Natural killer cell (primary cell): Measurements from ENCODE around the gene SHB. TPM values are rescaled to one million over a fixed set of nuclear protein-coding genes. Genes with fewer than 3 reads are reported as not detected.

Experiments
- ATAC-seq, 3 donors: fragments of 150-1000 bp in 2 of 3; fragments of 200-7000 bp in 1 of 3; cut with Tn5 transposase; 1 replicate in 1 of 3; 2 replicates in 2 of 3; pipeline ENCODE4 v1.10.0; 2021; ENCODE audit warnings: mild to moderate bottlenecking in 2 of 3, moderate library complexity in 2 of 3
- DNase-seq, 2 donors: peaks; one replicate each; pipeline versions ENCODE4 v3.0.0 to v3.0.0-alpha.2; 2013 to 2021; ENCODE audit warnings: mixed read lengths in 1 of 2
- H3K27ac ChIP-seq: one replicate; pipeline ENCODE4 v1.5.1; 2013; ENCODE audit warnings: mild to moderate bottlenecking, low read length
- H3K27me3 ChIP-seq: one replicate; pipeline ENCODE4 v1.6.1; 2013; ENCODE audit warnings: low read length; ENCODE audit not compliant: control insufficient read depth, insufficient read depth
- H3K36me3 ChIP-seq: one replicate; pipeline ENCODE4 v1.6.1; 2013; ENCODE audit warnings: low read length; ENCODE audit not compliant: control insufficient read depth, insufficient read depth
- H3K4me1 ChIP-seq: one replicate; pipeline ENCODE4 v1.6.1; 2013; ENCODE audit warnings: low read length; ENCODE audit not compliant: control insufficient read depth, insufficient read depth
- H3K4me3 ChIP-seq: one replicate; pipeline ENCODE4 v1.5.1; 2013; ENCODE audit warnings: low read length
- H3K9me3 ChIP-seq: one replicate; pipeline ENCODE4 v1.6.1; 2013; ENCODE audit warnings: low read length; ENCODE audit not compliant: control insufficient read depth, insufficient read depth
- H3K27ac Mint-ChIP-seq, 2 donors: one replicate each; pipeline ENCODE4 v1.8.0; 2022; ENCODE audit warnings: mild to moderate bottlenecking in 2 of 2, mixed read lengths in 2 of 2, moderate library complexity in 1 of 2
- H3K27me3 Mint-ChIP-seq, 2 donors: one replicate each; pipeline ENCODE4 v1.8.0; 2022; ENCODE audit warnings: low read depth in 2 of 2, mixed read lengths in 2 of 2
- H3K36me3 Mint-ChIP-seq: one replicate; pipeline ENCODE4 v1.8.0; 2022; ENCODE audit warnings: mixed read lengths
- H3K4me1 Mint-ChIP-seq, 2 donors: one replicate each; pipeline ENCODE4 v1.8.0; 2022; ENCODE audit warnings: mixed read lengths in 2 of 2
- H3K4me3 Mint-ChIP-seq: one replicate; pipeline ENCODE4 v1.8.0; 2022; ENCODE audit warnings: mild to moderate bottlenecking, moderate library complexity, mixed read lengths
- H3K9me3 Mint-ChIP-seq, 2 donors: one replicate each; pipeline ENCODE4 v1.8.0; 2022; ENCODE audit warnings: mixed read lengths in 2 of 2
- WGBS: methylation state at CpG from one replicate; pipeline ENCODE4 v1.1.7; 2013; ENCODE audit warnings: missing lambda C conversion rate; ENCODE audit not compliant: insufficient coverage; 5-methylcytosine and 5-hydroxymethylcytosine counted together
- intact Hi-C: fragments of 100-400 bp; cut with micrococcal nuclease; formaldehyde crosslinking; loops from one replicate; pipeline ENCODE4 v1.14.2; 2022
- total RNA-seq, 4 donors: library from RNA; stranded (reverse); fragments of 120-200 nt in 1 of 4; gene quantifications; one replicate each; pipeline versions ENCODE4 v1.2.3 to v1.2.4, GENCODE V29; 2013 to 2022
- TF ChIP-seq, protein P1 (sequence below): fragments of 200-600 bp; IDR thresholded peaks from one replicate; pipeline ENCODE4 v1.8.0; 2022; ENCODE audit warnings: antibody characterized with exemption

Gene SHB
- total RNA-seq, 3 donors from 2014 or later (not counting 1 experiment from before 2014, with no cell fraction given): 2.7 to 7.1 (median 2.9) TPM

DNA sequence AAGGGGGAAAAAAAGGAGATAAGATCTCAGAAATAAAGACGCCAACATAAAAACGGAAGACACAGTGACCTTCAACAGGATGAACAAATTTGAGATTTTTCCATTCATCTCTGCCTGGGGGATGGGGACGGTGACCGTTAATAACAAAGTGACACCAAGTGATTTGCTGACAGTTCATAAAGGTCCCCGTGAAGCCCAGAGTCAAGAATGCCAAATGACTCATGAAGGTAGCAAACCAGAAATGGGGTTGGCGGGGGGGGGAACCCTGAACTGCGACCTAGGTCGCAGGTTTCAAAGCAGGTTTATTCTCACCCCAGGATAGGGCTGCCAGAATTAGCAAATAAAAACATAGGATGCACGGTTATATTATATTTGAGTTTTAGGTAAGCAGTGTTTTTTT is 21.1 kb upstream of the SHB start:
- Mint-ChIP-seq H3K36me3 (no peaks in the 10 kb centered on the region), H3K9me3 (no peaks in the 10 kb centered on the region), H3K27ac (no peak overlapping the region), H3K27me3 (peaks cover 13 to 27% of the 10 kb centered on the region in 2 donors), H3K4me3 (no peak overlapping the region), H3K4me1 (peaks cover 5 to 6% of the 10 kb centered on the region in 2 donors)
- DNase-seq (no peak), ATAC-seq (no peak)
- Histone ChIP-seq H3K4me1 (no peaks in the 10 kb centered on the region), H3K36me3 (no peaks in the 10 kb centered on the region), H3K27me3 (no peaks in the 10 kb centered on the region), H3K4me3 (no peak overlapping the region), H3K27ac (no peak overlapping the region), H3K9me3 (no peaks in the 10 kb centered on the region)
- TF ChIP-seq, protein P1, sequence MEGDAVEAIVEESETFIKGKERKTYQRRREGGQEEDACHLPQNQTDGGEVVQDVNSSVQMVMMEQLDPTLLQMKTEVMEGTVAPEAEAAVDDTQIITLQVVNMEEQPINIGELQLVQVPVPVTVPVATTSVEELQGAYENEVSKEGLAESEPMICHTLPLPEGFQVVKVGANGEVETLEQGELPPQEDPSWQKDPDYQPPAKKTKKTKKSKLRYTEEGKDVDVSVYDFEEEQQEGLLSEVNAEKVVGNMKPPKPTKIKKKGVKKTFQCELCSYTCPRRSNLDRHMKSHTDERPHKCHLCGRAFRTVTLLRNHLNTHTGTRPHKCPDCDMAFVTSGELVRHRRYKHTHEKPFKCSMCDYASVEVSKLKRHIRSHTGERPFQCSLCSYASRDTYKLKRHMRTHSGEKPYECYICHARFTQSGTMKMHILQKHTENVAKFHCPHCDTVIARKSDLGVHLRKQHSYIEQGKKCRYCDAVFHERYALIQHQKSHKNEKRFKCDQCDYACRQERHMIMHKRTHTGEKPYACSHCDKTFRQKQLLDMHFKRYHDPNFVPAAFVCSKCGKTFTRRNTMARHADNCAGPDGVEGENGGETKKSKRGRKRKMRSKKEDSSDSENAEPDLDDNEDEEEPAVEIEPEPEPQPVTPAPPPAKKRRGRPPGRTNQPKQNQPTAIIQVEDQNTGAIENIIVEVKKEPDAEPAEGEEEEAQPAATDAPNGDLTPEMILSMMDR: no peak
- WGBS: 85% methylated on average over 9 of the region's 9 CpGs
- intact Hi-C loops: loop anchor here (10.0 kb wide), 2 partner anchors 65 to 135 kb away; no protein-coding TSS in a partner anchor

DNA sequence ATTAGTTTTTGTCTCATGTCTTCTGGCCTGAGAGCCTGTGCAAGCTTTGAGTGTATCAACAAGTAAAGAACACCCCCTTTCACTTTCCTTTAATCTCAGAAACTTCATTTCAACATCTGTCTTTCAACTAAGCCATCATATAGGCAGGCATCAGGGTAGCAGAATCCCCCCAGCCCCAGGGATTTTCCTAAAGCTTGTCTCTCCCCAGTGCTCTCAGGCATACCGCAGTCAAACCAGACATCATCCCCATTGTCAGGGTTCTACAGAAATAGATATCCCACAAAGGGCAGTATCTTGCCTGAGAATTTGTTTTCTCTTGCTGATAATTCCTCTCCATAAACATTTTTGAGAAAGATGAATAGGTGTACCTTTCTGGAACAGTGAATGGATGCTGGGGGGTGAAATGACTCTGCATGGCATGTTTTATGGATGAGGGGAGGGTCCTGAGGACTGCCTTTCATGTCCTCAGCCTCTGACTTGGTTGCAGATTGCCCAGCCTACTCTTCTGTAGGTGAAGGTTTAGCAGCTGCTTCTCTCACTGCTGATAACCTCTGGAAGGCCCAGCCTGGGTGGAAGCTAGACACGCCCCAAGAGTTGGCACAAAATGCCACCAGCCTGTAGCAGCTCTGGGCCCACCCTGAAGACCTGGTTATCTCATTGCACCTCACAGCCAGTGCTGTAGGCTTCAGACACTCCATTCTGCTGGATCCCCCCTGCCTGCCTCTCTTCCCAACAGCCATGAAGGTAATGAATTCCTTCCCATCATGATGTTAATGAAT is 20.5 kb upstream of the SHB start:
- no peak for ATAC-seq
- Histone ChIP-seq H3K9me3 (no peaks in the 10 kb centered on the region), H3K27me3 (no peaks in the 10 kb centered on the region), H3K27ac (no peak overlapping the region), H3K4me3 (no peak overlapping the region), H3K4me1 (no peaks in the 10 kb centered on the region), H3K36me3 (no peaks in the 10 kb centered on the region)
- TF ChIP-seq, protein P1: no peak
- Mint-ChIP-seq H3K27ac (no peak overlapping the region), H3K4me1 (peaks cover 5 to 6% of the 10 kb centered on the region in 2 donors), H3K36me3 (no peaks in the 10 kb centered on the region), H3K27me3 (peaks cover 13 to 33% of the 10 kb centered on the region in 2 donors), H3K9me3 (no peaks in the 10 kb centered on the region), H3K4me3 (no peak overlapping the region)
- DNase-seq: no peak
- intact Hi-C loops: loop anchor here (2.0 to 10.0 kb wide), 3 partner anchors 65 to 273 kb away; no protein-coding TSS in a partner anchor
- WGBS: 93% methylated on average over 2 of the region's 2 CpGs

DNA sequence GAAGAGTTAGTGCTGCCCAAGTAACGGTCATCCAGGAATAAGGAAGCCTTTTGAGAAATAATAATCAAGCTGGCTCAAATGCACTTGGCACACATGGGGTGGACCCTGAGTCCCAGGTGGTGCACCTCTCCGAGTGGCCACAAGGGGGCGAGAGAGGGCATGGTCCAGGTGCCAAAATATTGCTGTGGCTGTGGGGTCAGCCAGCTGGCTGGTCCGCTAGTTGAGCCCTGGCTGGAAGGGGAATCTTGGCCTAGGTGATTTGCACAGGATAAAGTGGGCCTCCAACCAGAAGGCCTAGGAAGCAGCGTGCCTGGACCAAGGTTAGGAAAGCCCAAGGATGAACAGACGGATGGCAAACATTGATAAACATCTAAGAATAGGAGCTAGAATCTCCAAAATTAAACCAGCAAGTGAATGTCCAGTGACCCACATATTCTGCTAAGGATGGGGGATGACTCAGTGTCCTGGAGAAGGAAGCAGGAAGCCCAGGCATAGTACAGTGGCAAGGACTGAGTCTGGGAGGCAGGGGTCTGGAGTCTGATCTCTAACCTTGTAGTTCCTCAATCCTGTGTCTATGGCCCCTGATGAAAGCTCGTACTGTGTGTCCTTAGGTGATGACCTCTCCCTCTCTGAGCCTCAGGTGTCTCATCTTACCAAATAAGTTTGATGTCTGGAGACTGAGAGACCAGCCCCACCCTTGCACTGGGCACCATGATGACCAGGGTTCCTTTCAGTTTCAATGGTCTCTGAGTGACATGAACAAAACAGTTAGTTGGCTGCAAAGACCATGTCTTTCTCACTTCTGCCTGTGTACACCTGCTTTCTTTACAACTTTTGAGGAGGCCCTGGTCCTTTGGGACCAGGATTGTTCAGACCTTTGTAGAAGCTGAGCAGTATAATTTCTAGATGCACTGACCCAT is 19.2 kb upstream of the SHB start:
- peaks cover 5 to 6% of the 10 kb centered on the region in 2 donors for H3K4me1 Mint-ChIP-seq
- intact Hi-C loops: loop anchor here (1.0 to 2.0 kb wide), 3 partner anchors 175 to 275 kb away; no protein-coding TSS in a partner anchor
- Histone ChIP-seq H3K27ac (no peak overlapping the region), H3K9me3 (no peaks in the 10 kb centered on the region), H3K36me3 (no peaks in the 10 kb centered on the region), H3K4me3 (no peak overlapping the region), H3K4me1 (no peaks in the 10 kb centered on the region), H3K27me3 (no peaks in the 10 kb centered on the region)
- H3K27ac Mint-ChIP-seq: no peak overlapping the region
- H3K36me3 Mint-ChIP-seq: no peaks in the 10 kb centered on the region
- H3K4me3 Mint-ChIP-seq: no peak overlapping the region
- peak; percentile 88 to 94 (median 88) for ATAC-seq
- H3K27me3 Mint-ChIP-seq: peaks cover 13 to 30% of the 10 kb centered on the region in 2 donors
- TF ChIP-seq, protein P1: peak; percentile 99
- WGBS: 30% methylated on average over 7 of the region's 7 CpGs
- H3K9me3 Mint-ChIP-seq: no peaks in the 10 kb centered on the region
- DNase-seq: peak; percentile 73 to 78
